ENCODE results near the gene RUNX2.

The RUNX2 gene

DNA sequence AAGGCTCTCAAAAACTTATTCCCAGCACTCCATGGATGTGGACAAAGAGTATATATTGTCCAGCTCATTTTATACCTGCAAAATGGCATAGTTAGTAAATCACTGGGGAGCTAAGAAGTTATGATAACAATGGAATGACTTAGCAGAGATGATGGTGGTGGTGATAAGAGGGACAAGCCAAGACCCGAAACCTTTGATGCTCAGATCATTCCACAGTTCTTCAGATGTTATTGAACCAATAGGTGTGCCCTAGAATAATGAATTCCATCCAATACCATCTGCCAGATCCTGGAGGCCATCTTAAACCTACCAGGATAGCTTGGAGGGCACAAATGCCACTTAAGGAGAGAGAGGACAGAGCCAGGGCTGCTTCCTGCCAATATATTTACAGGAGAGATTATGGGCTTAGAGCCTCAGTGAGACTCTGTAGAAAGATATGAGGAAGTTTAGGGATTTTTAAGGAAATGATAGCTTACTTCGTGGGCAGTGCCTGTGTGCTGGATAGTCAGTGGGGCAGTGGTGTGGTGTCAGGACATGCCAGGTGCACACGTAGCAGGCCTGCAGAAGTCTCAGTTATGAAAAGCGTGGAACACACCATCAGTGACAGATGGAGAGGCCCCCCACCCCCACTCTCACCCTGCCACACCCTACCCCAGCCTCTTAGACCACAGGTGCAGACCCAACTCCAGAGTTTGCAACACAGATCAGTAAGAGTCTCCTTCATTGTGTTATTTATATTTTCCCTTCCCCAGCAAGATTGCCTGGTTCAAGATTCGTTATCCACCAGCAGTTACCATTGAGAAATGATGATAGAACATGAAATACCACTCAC lies 259.3 kb downstream of the RUNX2 start:
- DNase-seq (ENCODE audit: low read depth, low spot score), result no peak

DNA sequence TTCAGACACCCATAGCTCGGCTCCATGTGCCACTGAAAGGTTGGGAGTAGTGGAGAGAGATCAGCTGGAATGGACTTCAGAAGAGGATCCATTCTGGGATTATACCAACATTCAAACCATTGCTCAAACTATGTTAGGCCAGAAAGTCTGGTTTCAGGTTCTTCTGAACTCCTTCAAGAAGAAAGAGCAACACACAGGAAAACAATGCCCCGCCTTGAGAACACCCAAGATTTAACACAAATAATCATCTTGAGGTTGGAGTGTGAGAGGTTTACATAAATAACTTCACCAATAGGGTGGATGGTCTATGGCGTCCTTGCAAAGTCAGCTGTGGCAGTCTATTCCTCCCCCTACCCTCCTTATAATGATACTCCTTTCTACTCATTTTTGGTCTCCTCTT lies 261.2 kb downstream of the RUNX2 start:
- DNase-seq (ENCODE audit: low read depth, low spot score), result no peak

DNA sequence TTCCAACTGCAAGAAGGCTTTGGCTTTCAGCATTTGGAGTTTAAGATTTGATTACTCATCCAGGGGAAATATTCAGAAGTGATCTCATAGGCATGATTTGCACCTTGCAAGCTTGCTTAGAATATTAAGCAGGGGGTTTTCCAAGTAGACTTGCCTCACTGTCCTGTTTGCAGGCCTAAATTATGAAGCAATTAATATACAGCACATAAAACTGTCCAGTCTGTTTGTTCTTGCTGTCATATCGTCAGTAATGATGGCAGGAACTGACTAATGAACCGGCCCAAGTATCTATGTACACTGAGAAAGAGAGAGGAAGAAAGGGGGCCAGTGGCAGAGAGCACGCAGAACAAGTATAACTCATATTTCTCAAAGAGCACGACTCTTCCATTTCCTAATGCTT lies 262.1 kb downstream of the RUNX2 start:
- DNase-seq (ENCODE audit: low read depth, low spot score), result no peak

- DNase-seq (ENCODE audit: low read depth, low spot score), result no peak
Measured at GRCh38 chr6:45590696-45591184, 262.6 kb downstream of the RUNX2 start.

DNA sequence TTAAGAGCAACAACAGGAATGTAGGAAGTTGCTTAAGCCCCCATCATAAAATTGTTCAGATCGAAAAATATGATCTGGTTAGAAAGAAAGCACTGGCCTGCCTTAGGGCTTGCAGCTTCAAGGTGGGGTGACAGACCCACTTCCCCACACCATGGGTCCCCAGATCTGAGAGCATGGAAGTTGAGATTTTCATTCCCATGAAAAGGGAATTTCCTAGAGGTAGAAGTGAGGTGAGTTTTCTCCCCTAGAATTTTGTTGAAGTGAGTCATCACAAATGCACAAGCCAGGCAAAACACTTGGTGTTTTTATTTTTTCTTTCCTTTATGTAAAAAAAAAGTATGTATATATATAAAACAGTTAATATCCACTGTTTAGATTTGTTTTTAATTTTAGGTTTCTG lies 263.2 kb downstream of the RUNX2 start:
- DNase-seq (ENCODE audit: low read depth, low spot score), result no peak

- no peak for DNase-seq (ENCODE audit: low read depth, low spot score)
Measured at GRCh38 chr6:45591890-45592289, 263.8 kb downstream of the RUNX2 start.

DNA sequence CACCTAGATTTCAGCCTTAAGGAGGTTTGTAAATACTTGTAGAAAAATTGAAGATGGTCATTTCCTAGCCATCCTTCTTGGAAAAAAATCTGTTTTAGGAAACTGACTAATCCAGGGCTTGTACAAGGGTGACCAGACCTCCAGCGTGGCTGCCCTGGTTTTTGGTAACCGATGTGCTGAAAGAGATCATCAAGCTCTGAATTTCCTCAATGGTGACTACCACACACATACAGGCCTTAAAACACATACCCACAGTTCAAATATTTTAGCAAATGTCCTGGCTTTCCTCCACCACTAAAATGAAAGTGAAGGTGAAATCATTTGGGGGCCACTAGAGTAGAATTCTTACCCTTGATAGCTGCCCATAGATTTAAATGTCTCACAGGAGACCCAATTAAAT lies 264.9 kb downstream of the RUNX2 start:
- no peak for DNase-seq (ENCODE audit: low read depth, low spot score)

DNA sequence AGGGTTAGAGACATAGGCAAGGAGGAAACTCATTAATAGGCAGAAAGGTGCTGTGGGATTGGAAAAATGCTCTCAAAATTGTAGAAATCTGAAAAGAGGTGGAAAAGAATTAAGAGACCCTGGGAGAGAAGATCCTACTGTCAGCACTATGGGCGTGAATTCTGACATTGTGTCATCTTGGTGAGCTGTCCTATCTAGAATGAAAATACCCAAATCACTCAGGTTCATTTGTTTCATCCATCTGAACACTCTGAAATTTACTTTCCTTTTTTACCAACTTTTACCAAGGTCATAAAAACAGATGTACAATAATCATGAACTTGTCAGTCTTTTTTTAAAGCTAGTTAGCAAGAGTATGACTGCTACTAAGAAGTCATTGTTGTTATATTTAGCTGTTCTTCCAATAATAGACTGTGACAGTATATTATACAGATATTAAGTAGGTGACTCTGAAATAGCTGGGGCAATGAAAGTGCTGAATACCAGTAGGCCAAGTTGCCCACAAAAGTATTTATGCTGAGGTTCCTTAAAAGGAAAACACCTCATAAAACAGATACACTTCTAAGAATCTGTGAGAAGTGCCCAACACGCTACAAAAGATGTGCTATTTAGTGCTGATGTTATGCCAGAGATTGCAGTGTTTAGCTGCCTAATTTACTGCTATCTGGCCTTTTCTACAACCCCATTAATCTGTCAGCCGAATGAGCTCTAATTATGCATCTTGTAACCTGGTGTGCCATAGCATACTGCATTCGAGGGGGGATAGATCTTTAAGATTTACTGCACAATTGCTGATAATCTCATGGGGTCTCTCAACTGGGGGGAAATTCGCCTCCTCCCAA lies 267.1 kb downstream of the RUNX2 start:
- no peak for DNase-seq (ENCODE audit: low read depth, low spot score)

GRCh38 chr6:45597424-45597823 lies 269.3 kb downstream of the RUNX2 start:
- no peak for DNase-seq (ENCODE audit: low read depth, low spot score)

DNA sequence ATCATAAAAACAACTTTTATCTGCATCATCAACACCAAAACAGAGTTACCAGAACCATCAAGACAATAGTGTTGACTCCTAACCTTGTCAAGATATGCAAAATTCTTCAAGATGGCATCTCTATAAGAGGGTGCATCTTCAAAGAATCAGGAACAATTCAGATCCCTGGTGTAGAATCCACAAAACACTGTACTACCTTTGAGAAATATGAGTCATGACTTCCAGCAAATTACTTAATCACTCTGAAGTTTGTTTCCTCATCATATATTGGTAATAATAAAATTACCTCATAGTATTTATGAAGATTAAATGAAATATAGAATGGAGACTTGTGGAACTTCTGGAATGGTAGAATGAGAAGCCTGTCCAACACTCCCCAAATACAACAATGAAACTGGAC lies 270.9 kb downstream of the RUNX2 start:
- no peak for DNase-seq (ENCODE audit: low read depth, low spot score)

GRCh38 chr6:45605971-45606370 lies 277.8 kb downstream of the RUNX2 start:
- DNase-seq (ENCODE audit: low read depth, low spot score), result no peak

- no peak for DNase-seq (ENCODE audit: low read depth, low spot score)
Measured at GRCh38 chr6:45606831-45607400, 278.8 kb downstream of the RUNX2 start.

- DNase-seq (ENCODE audit: low read depth, low spot score), result no peak
Measured at GRCh38 chr6:45607798-45608197, 279.7 kb downstream of the RUNX2 start.

- DNase-seq (ENCODE audit: low read depth, low spot score), result no peak
Measured at GRCh38 chr6:45608252-45608913, 280.3 kb downstream of the RUNX2 start.

DNA sequence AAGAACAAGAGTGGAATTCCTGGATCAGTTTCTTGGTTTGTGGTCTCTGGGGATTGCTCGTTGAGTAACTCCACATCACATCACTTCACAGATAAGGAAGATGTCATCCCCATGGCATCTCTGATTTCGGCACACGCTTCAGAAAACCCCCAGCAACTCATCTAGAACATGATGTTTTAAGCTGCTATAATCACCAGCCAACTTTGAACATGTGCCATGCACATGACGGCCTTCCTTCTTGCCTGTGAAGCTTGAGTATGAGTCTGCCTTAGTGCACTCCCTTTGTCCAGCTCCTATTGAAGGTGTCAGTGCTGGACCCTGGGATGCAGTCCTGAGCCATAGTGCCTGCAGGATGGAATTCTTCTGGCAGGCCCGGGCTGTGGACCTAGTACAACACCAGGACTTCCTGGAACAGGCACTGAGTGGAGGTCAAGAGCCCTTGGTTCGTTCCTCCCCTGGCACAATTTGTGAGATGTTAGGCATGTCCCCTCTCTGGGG lies 281.1 kb downstream of the RUNX2 start:
- DNase-seq (ENCODE audit: low read depth, low spot score), result no peak

DNA sequence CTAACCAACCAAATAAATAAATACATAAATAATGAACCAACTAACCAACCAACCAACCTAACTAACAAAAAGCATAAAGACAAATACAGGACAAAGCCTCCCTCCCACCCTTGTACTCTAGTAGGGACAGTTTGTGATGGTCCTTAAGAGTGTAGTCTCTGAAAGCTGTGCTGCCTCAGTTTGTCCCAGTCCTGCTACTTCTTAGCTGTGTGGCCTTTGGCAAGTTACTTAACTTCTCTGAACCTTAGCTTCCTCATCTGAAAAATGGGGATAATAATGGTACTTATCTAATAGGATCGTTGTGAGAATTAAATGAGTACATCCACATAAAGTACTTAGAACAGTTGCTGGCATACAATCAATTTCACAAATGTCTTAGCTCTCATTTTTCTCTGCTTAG lies 282.2 kb downstream of the RUNX2 start:
- DNase-seq (ENCODE audit: low read depth, low spot score), result no peak

- DNase-seq (ENCODE audit: low read depth, low spot score), result no peak
Measured at GRCh38 chr6:45610832-45611231, 282.7 kb downstream of the RUNX2 start.

DNA sequence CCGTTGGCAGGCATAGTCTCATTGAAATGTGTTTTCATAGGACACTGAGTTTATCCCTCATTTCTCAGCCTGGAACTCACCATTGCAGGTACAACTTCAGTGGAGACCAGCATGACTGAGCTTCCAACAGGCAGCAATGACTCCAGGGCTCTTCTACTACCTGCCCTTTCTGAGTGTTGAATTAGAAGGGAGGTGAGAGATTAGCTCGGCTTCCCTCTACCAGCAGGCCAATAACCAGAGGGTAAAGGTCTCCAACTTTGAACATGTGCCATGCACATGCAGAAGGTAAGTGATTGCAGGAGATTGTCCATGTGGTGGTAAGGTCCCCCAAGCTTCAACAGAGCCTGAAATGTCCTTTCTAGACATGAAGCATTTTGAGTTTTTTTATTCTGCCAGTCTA lies 283.4 kb downstream of the RUNX2 start:
- no peak for DNase-seq (ENCODE audit: low read depth, low spot score)

GRCh38 chr6:45613656-45614055 lies 285.5 kb downstream of the RUNX2 start:
- no peak for DNase-seq (ENCODE audit: low read depth, low spot score)

- DNase-seq (ENCODE audit: low read depth, low spot score), result no peak
Measured at GRCh38 chr6:45614488-45615285, 286.6 kb downstream of the RUNX2 start.

DNA sequence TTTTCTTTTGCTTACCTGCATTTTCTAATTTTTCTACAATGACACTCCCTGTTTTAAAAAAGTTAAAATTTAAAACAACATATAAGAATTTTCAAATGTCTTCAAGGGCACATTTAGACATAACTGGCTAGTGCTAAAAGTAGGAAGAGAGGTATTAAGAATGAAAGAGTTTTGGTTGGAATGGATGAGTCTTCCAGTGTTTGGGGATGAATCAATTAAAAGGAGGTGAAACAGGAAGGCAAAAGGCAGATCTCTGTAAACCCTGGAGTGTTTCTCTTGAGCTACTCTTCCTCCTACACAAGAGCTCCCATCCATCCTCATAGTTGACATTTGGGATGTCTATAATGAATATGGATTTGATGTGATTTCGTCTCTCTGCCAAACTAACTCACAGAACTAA lies 288.1 kb downstream of the RUNX2 start:
- no peak for DNase-seq (ENCODE audit: low read depth, low spot score)
